Vagina (tissue), 2 donors: ENCODE data around the gene CFAP53. TPM values are rescaled to one million over a fixed set of nuclear protein-coding genes. Genes with fewer than 3 reads are reported as not detected.

Experiments used
- DNase-seq, 2 donors: peaks; one replicate each; pipeline ENCODE4 v3.0.0-alpha.2; 2017; ENCODE audit errors: extremely low spot score in 2 of 2
- H3K27ac ChIP-seq: fragments of 200-600 bp; sonication (generic); one replicate; pipeline ENCODE4 v1.5.1; 2019
- H3K27me3 ChIP-seq: fragments of 200-600 bp; sonication (generic); one replicate; pipeline ENCODE4 v1.5.1; 2019
- H3K36me3 ChIP-seq, 2 donors: fragments of 200-600 bp; sonication (generic); one replicate each; pipeline ENCODE4 v1.5.1; 2017 to 2019
- H3K4me1 ChIP-seq: fragments of 200-600 bp; sonication (generic); one replicate; pipeline ENCODE4 v1.5.1; 2019
- H3K4me3 ChIP-seq, 2 donors: fragments of 200-600 bp; sonication (generic); 1 replicate in 1 of 2; 2 replicates in 1 of 2; pipeline ENCODE4 v1.5.1; 2016 to 2019
- H3K9me3 ChIP-seq: fragments of 200-600 bp; sonication (generic); one replicate; pipeline ENCODE4 v1.5.1; 2019
- CTCF ChIP-seq, 3 experiments: fragments of 450-650 bp in 2 of 3; fragments of 200-600 bp in 1 of 3; sonication (generic) in 1 of 3; IDR thresholded peaks; one replicate each; pipeline ENCODE4 v1.5.1; 2017 to 2019; ENCODE audit warnings: antibody characterized with exemption in 3 of 3, mild to moderate bottlenecking in 2 of 3, moderate library complexity in 2 of 3
- POLR2A ChIP-seq, 2 donors: fragments of 450-650 bp; IDR thresholded peaks; one replicate each; pipeline ENCODE4 v1.6.1; 2017; ENCODE audit warnings: antibody characterized with exemption in 2 of 2, mild to moderate bottlenecking in 2 of 2, moderate library complexity in 2 of 2
- POLR2AphosphoS5 ChIP-seq, 2 donors: sonication (generic); formaldehyde crosslinking; IDR thresholded peaks; one replicate each; pipeline ENCODE4 v1.9.0; 2017; ENCODE audit warnings: antibody characterized with exemption in 2 of 2, mild to moderate bottlenecking in 2 of 2, low read depth in 1 of 2; ENCODE audit not compliant: insufficient read depth in 1 of 2
- intact Hi-C: fragments of 100-400 bp; cut with DNase I; formaldehyde crosslinking; loops from one replicate; pipeline ENCODE4 v1.15.1; 2023
- total RNA-seq: library from RNA; depleted of rRNA; stranded (reverse); fragments of >200 nt; gene quantifications from one replicate; pipeline ENCODE4 v1.2.3, GENCODE V29; 2016

The CFAP53 gene
- total RNA-seq, 1 donor from 2014 or later: not detected

GRCh38 chr18:50190236-50190635 lies 76.1 kb downstream of the CFAP53 start:
- peak in 1 of 2 donors; percentile 47 for DNase-seq
- Histone ChIP-seq H3K27ac (no peak overlapping the region), H3K4me1 (peaks cover 20% of the 10 kb centered on the region), H3K9me3 (no peaks in the 10 kb centered on the region), H3K27me3 (no peaks in the 10 kb centered on the region), H3K36me3 (no peaks in the 10 kb centered on the region), H3K4me3 (no peak overlapping the region)
- intact Hi-C loops: no loop called here
- no peak for TF ChIP-seq POLR2AphosphoS5 (IDR thresholded peaks at IDR 0.05; ENCODE audit: insufficient read depth in 1 of 2, low read depth in 1 of 2)

- DNase-seq: no peak
- Histone ChIP-seq H3K4me1 (peaks cover 17% of the 10 kb centered on the region), H3K27ac (no peak overlapping the region), H3K4me3 (no peak overlapping the region), H3K9me3 (no peaks in the 10 kb centered on the region), H3K27me3 (no peaks in the 10 kb centered on the region), H3K36me3 (no peaks in the 10 kb centered on the region)
- TF ChIP-seq POLR2AphosphoS5 (IDR thresholded peaks at IDR 0.05; ENCODE audit: insufficient read depth in 1 of 2, low read depth in 1 of 2): no peak
- no peak for TF ChIP-seq POLR2A (IDR thresholded peaks at IDR 0.05)
- TF ChIP-seq CTCF (IDR thresholded peaks at IDR 0.05): no peak
- intact Hi-C loops: no loop called here
These were observed 77.1 kb downstream of the CFAP53 start for GRCh38 chr18:50189160-50189559.

GRCh38 chr18:50188652-50189051 lies 77.6 kb downstream of the CFAP53 start:
- intact Hi-C loops: no loop called here
- DNase-seq: no peak
- Histone ChIP-seq H3K36me3 (no peaks in the 10 kb centered on the region), H3K9me3 (no peaks in the 10 kb centered on the region), H3K27me3 (no peaks in the 10 kb centered on the region), H3K4me1 (peaks cover 12% of the 10 kb centered on the region), H3K4me3 (no peak overlapping the region), H3K27ac (no peak overlapping the region)
- TF ChIP-seq POLR2AphosphoS5 (IDR thresholded peaks at IDR 0.05; ENCODE audit: insufficient read depth in 1 of 2, low read depth in 1 of 2) (no peak), CTCF (IDR thresholded peaks at IDR 0.05) (no peak), POLR2A (IDR thresholded peaks at IDR 0.05) (no peak)

- H3K27ac ChIP-seq: no peak overlapping the region
- peak in 1 of 2 donors; percentile 60 for DNase-seq
- no peaks in the 10 kb centered on the region for H3K27me3 ChIP-seq
- intact Hi-C loops: no loop called here
- no peaks in the 10 kb centered on the region for H3K36me3 ChIP-seq
- no peaks in the 10 kb centered on the region for H3K9me3 ChIP-seq
- H3K4me3 ChIP-seq: no peak overlapping the region
- H3K4me1 ChIP-seq: peaks cover 2% of the 10 kb centered on the region
- no peak for TF ChIP-seq CTCF (IDR thresholded peaks at IDR 0.05)
- TF ChIP-seq POLR2AphosphoS5 (IDR thresholded peaks at IDR 0.05; ENCODE audit: insufficient read depth in 1 of 2, low read depth in 1 of 2): no peak
- no peak for TF ChIP-seq POLR2A (IDR thresholded peaks at IDR 0.05)
These were observed 78.6 kb downstream of the CFAP53 start for GRCh38 chr18:50187659-50188058.

- no peak overlapping the region for H3K4me3 ChIP-seq
- H3K36me3 ChIP-seq: no peaks in the 10 kb centered on the region
- TF ChIP-seq CTCF (IDR thresholded peaks at IDR 0.05) (no peak), POLR2A (IDR thresholded peaks at IDR 0.05) (no peak), POLR2AphosphoS5 (IDR thresholded peaks at IDR 0.05; ENCODE audit: insufficient read depth in 1 of 2, low read depth in 1 of 2) (no peak)
- no peaks in the 10 kb centered on the region for H3K9me3 ChIP-seq
- H3K27ac ChIP-seq: no peak overlapping the region
- no peaks in the 10 kb centered on the region for H3K27me3 ChIP-seq
- intact Hi-C loops: no loop called here
- DNase-seq: peak in 1 of 2 donors; percentile 16
- H3K4me1 ChIP-seq: no peaks in the 10 kb centered on the region
These were observed 79.9 kb downstream of the CFAP53 start for GRCh38 chr18:50186385-50186784.
